Mammary epithelial cell (primary cell): Measurements from ENCODE around the gene GRAMD1B.

Experiments used
- CTCF ChIP-seq, 2 donors: IDR thresholded peaks in 1 of 2; conservative IDR thresholded peaks in 1 of 2; 2 replicates each; pipeline ENCODE4 v1.5.1; 2011 to 2012; ENCODE audit warnings: inconsistent platforms in 2 of 2, low read length in 2 of 2, mild to moderate bottlenecking in 2 of 2, control low read depth in 1 of 2, low read depth in 1 of 2; ENCODE audit not compliant: insufficient read depth in 1 of 2; ENCODE audit errors: extremely low read depth in 1 of 2
- EZH2 ChIP-seq: IDR thresholded peaks from 2 replicates; pipeline ENCODE4 v1.6.1; 2012; ENCODE audit warnings: low read length, inconsistent platforms, borderline replicate concordance

DNA sequence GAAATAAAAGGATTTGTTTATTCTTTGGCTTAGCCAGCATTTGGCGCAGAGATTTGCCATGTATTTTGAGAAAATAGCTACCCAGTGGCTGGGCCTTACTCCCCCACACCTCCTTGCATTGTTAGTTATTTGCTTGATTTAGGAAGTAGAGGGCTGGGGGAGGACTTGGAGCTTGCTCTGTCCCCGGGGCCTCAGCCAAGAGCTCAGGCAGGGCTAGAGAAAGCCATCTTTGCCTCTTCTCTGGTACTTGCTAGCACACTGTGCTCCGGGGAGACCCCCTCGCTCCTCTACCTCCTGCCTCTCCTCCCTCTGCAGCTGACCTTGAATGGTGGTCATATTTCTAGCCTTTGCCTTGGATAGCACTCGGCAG lies 131.3 kb downstream of the GRAMD1B start:
- no peak for TF ChIP-seq CTCF (conservative IDR thresholded peaks at IDR 0.05 in 1 of 2, IDR thresholded peaks at IDR 0.05 in 1 of 2; ENCODE audit: extremely low read depth in 1 of 2, insufficient read depth in 1 of 2, low read depth in 1 of 2, low read length in 2 of 2)
- TF ChIP-seq EZH2, result no peak
